Central memory CD4-positive, alpha-beta T cell (primary cell): ENCODE data around the gene CDK6.

ENCODE experiments used
- DNase-seq: peaks from one replicate; pipeline ENCODE4 v3.0.0; 2022

Gene CDK6

GRCh38 chr7:92731335-92732063 lies 104.9 kb downstream of the CDK6 start:
- DNase-seq, result no peak

GRCh38 chr7:92730808-92731207 lies 105.6 kb downstream of the CDK6 start:
- DNase-seq, result no peak

GRCh38 chr7:92729751-92730150 lies 106.6 kb downstream of the CDK6 start:
- no peak for DNase-seq

- DNase-seq, result no peak
These were observed 107.2 kb downstream of the CDK6 start for GRCh38 chr7:92729172-92729571.

- no peak for DNase-seq
These were observed 108.6 kb downstream of the CDK6 start for GRCh38 chr7:92727755-92728154.

GRCh38 chr7:92725161-92725925 lies 111.0 kb downstream of the CDK6 start:
- DNase-seq, result no peak

GRCh38 chr7:92723943-92724342 lies 112.4 kb downstream of the CDK6 start:
- no peak for DNase-seq

- DNase-seq, result no peak
These were observed 113.2 kb downstream of the CDK6 start for GRCh38 chr7:92723205-92723604.

- no peak for DNase-seq
These were observed 113.8 kb downstream of the CDK6 start for GRCh38 chr7:92722541-92722940.

GRCh38 chr7:92720604-92721350 lies 115.6 kb downstream of the CDK6 start:
- DNase-seq, result no peak

- DNase-seq, result peak; percentile 52
These were observed 118.2 kb downstream of the CDK6 start for GRCh38 chr7:92717993-92718716.

- no peak for DNase-seq
These were observed 118.8 kb downstream of the CDK6 start for GRCh38 chr7:92717623-92717992.

GRCh38 chr7:92716825-92717580 lies 119.4 kb downstream of the CDK6 start:
- DNase-seq, result no peak

GRCh38 chr7:92715963-92716362 lies 120.4 kb downstream of the CDK6 start:
- DNase-seq, result no peak

- no peak for DNase-seq
These were observed 121.6 kb downstream of the CDK6 start for GRCh38 chr7:92714767-92715166.

GRCh38 chr7:92714280-92714679 lies 122.1 kb downstream of the CDK6 start:
- DNase-seq, result no peak

- DNase-seq, result no peak
These were observed 126.5 kb downstream of the CDK6 start for GRCh38 chr7:92709912-92710311.

GRCh38 chr7:92709150-92709549 lies 127.2 kb downstream of the CDK6 start:
- no peak for DNase-seq

- no peak for DNase-seq
These were observed 128.0 kb downstream of the CDK6 start for GRCh38 chr7:92708111-92709042.

GRCh38 chr7:92707435-92707834 lies 128.9 kb downstream of the CDK6 start:
- no peak for DNase-seq

- DNase-seq, result no peak
These were observed 129.8 kb downstream of the CDK6 start for GRCh38 chr7:92706563-92706962.
